HCT116 (cell line): Measurements from ENCODE around the gene ATP8B4. TPM values are rescaled to one million over a fixed set of nuclear protein-coding genes. Genes with fewer than 3 reads are reported as not detected.

Source experiments
- ATAC-seq: fragments of 200-7000 bp; cut with Tn5 transposase; 2 replicates; pipeline ENCODE4 v1.9.1; 2020; ENCODE audit warnings: mild to moderate bottlenecking, moderate library complexity
- BruUV-seq: library from RNA; stranded (reverse); fragments of 400-500 nt; replicated peaks from 2 replicates; lab custom pipeline; 2021; lab: Mats Ljungman, UMichigan
- CTCF ChIA-PET: fragments of 300-600 bp; sonication (Branson Sonifier 250); formaldehyde crosslinking; loops from one replicate; lab custom pipeline; 2021; ENCODE audit warnings: antibody characterized with exemption; lab: Charles Lee
- POLR2A ChIA-PET: fragments of 300-600, 350-600 bp; sonication (Branson Sonifier 250); formaldehyde crosslinking; loops from one replicate; lab custom pipeline; 2021; ENCODE audit warnings: antibody characterized with exemption; lab: Charles Lee
- RAD21 ChIA-PET, 2 experiments: fragments of 300-600 bp; sonication (Branson Sonifier 250); formaldehyde crosslinking; loops; one replicate each; lab custom pipeline; 2023; ENCODE audit warnings: low total read pairs in 2 of 2; ENCODE audit not compliant: uncharacterized antibody in 2 of 2, unreplicated experiment in 2 of 2, low non-redundant PET in 1 of 2; lab: Charles Lee
- DNase-seq: peaks from one replicate; pipeline ENCODE4 v3.0.0-alpha.2; 2010; ENCODE audit warnings: low read depth, low spot score
- H2AFZ ChIP-seq: fragments of 200-600 bp; shearing (Covaris generic), sonication (generic); 2 replicates; pipeline ENCODE4 v1.6.1; 2017; ENCODE audit warnings: low read depth, mixed run types, mixed read lengths, antibody characterized with exemption, low read length; ENCODE audit not compliant: poor library complexity, severe bottlenecking
- H3K27ac ChIP-seq: 2 replicates; pipeline ENCODE4 v1.5.1; 2012; ENCODE audit warnings: low read depth, low read length
- H3K27me3 ChIP-seq: fragments of 200-600 bp; sonication (generic); 2 replicates; pipeline ENCODE4 v1.6.1; 2016; ENCODE audit warnings: mixed run types, low read length, mixed read lengths; ENCODE audit not compliant: insufficient read depth
- H3K36me3 ChIP-seq, 2 experiments: fragments of 200-500 bp in 1 of 2; fragments of 200-600 bp in 1 of 2; sonication (Bioruptor generic) in 1 of 2; sonication (generic) in 1 of 2; 2 replicates each; pipeline versions ENCODE4 v1.5.1 to v1.6.1; 2014 to 2016; ENCODE audit warnings: low read length in 2 of 2, inconsistent platforms in 1 of 2, mixed read lengths in 1 of 2, mixed run types in 1 of 2; ENCODE audit not compliant: insufficient read depth in 2 of 2, control insufficient read depth in 1 of 2
- H3K4me1 ChIP-seq, 2 experiments: fragments of 200-600 bp in 1 of 2; sonication (generic) in 1 of 2; 2 replicates each; pipeline versions ENCODE4 v1.5.1 to v1.6.1; 2012 to 2017; ENCODE audit warnings: low read length in 2 of 2, inconsistent platforms in 1 of 2, mild to moderate bottlenecking in 1 of 2, mixed read lengths in 1 of 2, mixed run types in 1 of 2, moderate library complexity in 1 of 2; ENCODE audit not compliant: insufficient read depth in 2 of 2, control insufficient read depth in 1 of 2
- H3K4me2 ChIP-seq: fragments of 200-600 bp; sonication (generic); 2 replicates; pipeline ENCODE4 v1.6.1; 2017; ENCODE audit warnings: mixed run types, low read length, mixed read lengths
- H3K4me3 ChIP-seq, 2 experiments: fragments of 200-600 bp in 1 of 2; sonication (generic) in 1 of 2; replicated peaks in 1 of 2; 2 replicates each; pipeline ENCODE4 v1.5.1; 2011 to 2016; ENCODE audit warnings: low read length in 2 of 2, control low read depth in 1 of 2, low read depth in 1 of 2, mild to moderate bottlenecking in 1 of 2, mixed read lengths in 1 of 2, mixed run types in 1 of 2
- H3K79me2 ChIP-seq: fragments of 200-600 bp; sonication (generic); 2 replicates; pipeline ENCODE4 v1.6.1; 2017; ENCODE audit warnings: mild to moderate bottlenecking, mixed run types, low read length, moderate library complexity, mixed read lengths; ENCODE audit not compliant: insufficient read depth
- H3K9ac ChIP-seq: fragments of 200-600 bp; sonication (generic); 2 replicates; pipeline ENCODE4 v1.6.1; 2016; ENCODE audit warnings: low read length, mixed read lengths
- H3K9me2 ChIP-seq: fragments of 200-600 bp; sonication (generic), shearing (Covaris generic); 2 replicates; pipeline ENCODE4 v1.6.1; 2017; ENCODE audit warnings: mixed run types, mild to moderate bottlenecking, moderate library complexity; ENCODE audit not compliant: insufficient read depth
- H3K9me3 ChIP-seq, 2 experiments: fragments of 200-500 bp in 1 of 2; fragments of 200-600 bp in 1 of 2; sonication (Bioruptor generic) in 1 of 2; sonication (generic) in 1 of 2; 2 replicates each; pipeline ENCODE4 v1.6.1; 2014 to 2017; ENCODE audit warnings: low read length in 2 of 2, mixed read lengths in 2 of 2, inconsistent platforms in 1 of 2, low read depth in 1 of 2, mild to moderate bottlenecking in 1 of 2, mixed run types in 1 of 2, moderate library complexity in 1 of 2; ENCODE audit not compliant: control insufficient read depth in 1 of 2, insufficient read depth in 1 of 2
- H4K20me1 ChIP-seq: fragments of 200-600 bp; sonication (generic), shearing (Covaris generic); 2 replicates; pipeline ENCODE4 v1.6.1; 2017; ENCODE audit warnings: mixed run types, mild to moderate bottlenecking, moderate library complexity; ENCODE audit not compliant: insufficient read depth
- ATF3 ChIP-seq: IDR thresholded peaks from 2 replicates; pipeline ENCODE4 v1.6.1; 2012
- CBX3 ChIP-seq: IDR thresholded peaks from 2 replicates; pipeline ENCODE4 v1.6.1; 2012; ENCODE audit warnings: low read depth
- CEBPB ChIP-seq: IDR thresholded peaks from 2 replicates; pipeline ENCODE4 v1.6.1; 2012; ENCODE audit warnings: low read depth
- CTCF ChIP-seq, 3 experiments: fragments of 200-600 bp in 1 of 3; sonication (generic) in 1 of 3; IDR thresholded peaks in 2 of 3; conservative IDR thresholded peaks in 1 of 3; 2 replicates each; pipeline ENCODE4 v1.5.1; 2012 to 2017; ENCODE audit warnings: low read depth in 2 of 3, low read length in 2 of 3, antibody characterized with exemption in 1 of 3, borderline replicate concordance in 1 of 3, control low read depth in 1 of 3, mild to moderate bottlenecking in 1 of 3, mixed read lengths in 1 of 3, mixed run types in 1 of 3, moderate library complexity in 1 of 3; ENCODE audit not compliant: insufficient read depth in 1 of 3
- EGR1 ChIP-seq: IDR thresholded peaks from 2 replicates; pipeline ENCODE4 v1.6.1; 2012; ENCODE audit warnings: low read depth
- EZH2 ChIP-seq: fragments of 200-600 bp; sonication (generic); IDR thresholded peaks from 2 replicates; pipeline ENCODE4 v1.6.1; 2017; ENCODE audit warnings: antibody characterized with exemption, mixed run types
- EZH2phosphoT487 ChIP-seq: fragments of 200-600 bp; IDR thresholded peaks from 2 replicates; pipeline ENCODE4 v1.6.1; 2018; ENCODE audit warnings: antibody characterized with exemption, borderline replicate concordance
- FOSL1 ChIP-seq: IDR thresholded peaks from 2 replicates; pipeline ENCODE4 v1.6.1; 2012; ENCODE audit warnings: low read depth
- JUND ChIP-seq: IDR thresholded peaks from 2 replicates; pipeline ENCODE4 v1.6.1; 2012
- MAX ChIP-seq: IDR thresholded peaks from 2 replicates; pipeline ENCODE4 v1.6.1; 2012
- POLR2A ChIP-seq: IDR thresholded peaks from 2 replicates; pipeline ENCODE4 v1.7.0; 2011; ENCODE audit warnings: borderline replicate concordance; ENCODE audit not compliant: insufficient read depth, insufficient read length; ENCODE audit errors: extremely low read depth
- POLR2AphosphoS5 ChIP-seq: IDR thresholded peaks from 2 replicates; pipeline ENCODE4 v1.6.1; 2011; ENCODE audit warnings: mild to moderate bottlenecking, low read depth, low read length, moderate library complexity
- SIN3A ChIP-seq: IDR thresholded peaks from 2 replicates; pipeline ENCODE4 v1.6.1; 2012; ENCODE audit warnings: low read depth
- SP1 ChIP-seq: IDR thresholded peaks from 2 replicates; pipeline ENCODE4 v1.6.1; 2012; ENCODE audit warnings: low read depth
- SRF ChIP-seq: IDR thresholded peaks from 2 replicates; pipeline ENCODE4 v1.6.1; 2012; ENCODE audit warnings: low read depth
- TCF7L2 ChIP-seq: IDR thresholded peaks from 2 replicates; pipeline ENCODE4 v1.7.0; 2011; ENCODE audit warnings: borderline replicate concordance, inconsistent platforms; ENCODE audit not compliant: insufficient read depth, insufficient read length; ENCODE audit errors: extremely low read depth
- YY1 ChIP-seq: IDR thresholded peaks from 2 replicates; pipeline ENCODE4 v1.6.1; 2011; ENCODE audit warnings: low read length, low read depth, moderate library complexity, mild to moderate bottlenecking; ENCODE audit not compliant: insufficient replicate concordance; ENCODE audit errors: extremely low read depth
- ZBTB33 ChIP-seq: IDR thresholded peaks from 2 replicates; pipeline ENCODE4 v1.6.1; 2011; ENCODE audit warnings: mild to moderate bottlenecking, low read length, moderate library complexity; ENCODE audit not compliant: insufficient replicate concordance; ENCODE audit errors: extremely low read depth
- ZFX ChIP-seq: fragments of 450-650 bp; IDR thresholded peaks from 2 replicates; pipeline ENCODE4 v1.6.1; 2017
- ZNF274 ChIP-seq: fragments of 200-500 bp; sonication (Bioruptor generic); IDR thresholded peaks from 2 replicates; pipeline ENCODE4 v1.6.1; 2014; ENCODE audit warnings: mild to moderate bottlenecking, low read depth, low read length, inconsistent platforms
- intact Hi-C: fragments of 100-400 bp; cut with micrococcal nuclease; formaldehyde crosslinking; loops from 2 replicates; pipeline ENCODE4 v1.10.0; 2022
- total RNA-seq: library from RNA; stranded (reverse); gene quantifications from one replicate; pipeline ENCODE4 v1.2.1, GENCODE V29; 2021; ENCODE audit not compliant: unreplicated experiment

ATP8B4 gene
- total RNA-seq, 1 experiment from 2014 or later = 0.25 TPM

- no peak for ATAC-seq
- ChIA-PET RAD21 (no interaction called here), POLR2A (no interaction called here), CTCF (no interaction called here)
- no peak for DNase-seq
- no peaks in the 10 kb centered on the region for H3K9me3 ChIP-seq
- H3K4me1 ChIP-seq = no peaks in the 10 kb centered on the region
- BruUV-seq = no TSS peak
- no peak overlapping the region for H3K4me2 ChIP-seq
- no peak overlapping the region for H3K4me3 ChIP-seq
- intact Hi-C loops = no loop called here
- no peaks in the 10 kb centered on the region for H3K9me2 ChIP-seq
- no peaks in the 10 kb centered on the region for H4K20me1 ChIP-seq
- no peaks in the 10 kb centered on the region for H3K79me2 ChIP-seq
- no peak overlapping the region for H3K9ac ChIP-seq
- H3K27me3 ChIP-seq = no peaks in the 10 kb centered on the region
- no peaks in the 10 kb centered on the region for H3K36me3 ChIP-seq
- H3K27ac ChIP-seq = no peak overlapping the region
- no peak overlapping the region for H2AFZ ChIP-seq
- TF ChIP-seq ATF3 = no peak
- no peak for TF ChIP-seq EZH2
- TF ChIP-seq SIN3A = no peak
- no peak for TF ChIP-seq EZH2phosphoT487
- TF ChIP-seq CBX3 = no peak
- no peak for TF ChIP-seq CEBPB
- no peak for TF ChIP-seq POLR2A
- TF ChIP-seq SRF = no peak
- no peak for TF ChIP-seq CTCF (IDR thresholded peaks at IDR 0.05 in 2 of 3, conservative IDR thresholded peaks at IDR 0.05 in 1 of 3; ENCODE audit: borderline replicate concordance in 1 of 3, insufficient read depth in 1 of 3, low read depth in 2 of 3, low read length in 2 of 3)
- no peak for TF ChIP-seq FOSL1
- TF ChIP-seq EGR1 = no peak
- TF ChIP-seq TCF7L2 = no peak
- no peak for TF ChIP-seq POLR2AphosphoS5
- TF ChIP-seq JUND = no peak
- no peak for TF ChIP-seq SP1
- no peak for TF ChIP-seq ZFX
- TF ChIP-seq MAX = no peak
- TF ChIP-seq ZBTB33 = no peak
- no peak for TF ChIP-seq YY1
- no peak for TF ChIP-seq ZNF274
Measured at GRCh38 chr15:49852756-49853155, 266.3 kb downstream of the ATP8B4 start.
